H1 (cell line): Measurements from ENCODE around the gene MT4. TPM values are rescaled to one million over a fixed set of nuclear protein-coding genes. Genes with fewer than 3 reads are reported as not detected.

Source experiments
- CTCF ChIA-PET: fragments of 300-600 bp; sonication (Branson Sonifier 250); formaldehyde crosslinking; loops from one replicate; lab custom pipeline; 2021; ENCODE audit not compliant: partially characterized antibody; lab: Charles Lee
- POLR2A ChIA-PET: fragments of 300-600 bp; sonication (Branson Sonifier 250); formaldehyde crosslinking; loops from one replicate; lab custom pipeline; 2021; ENCODE audit warnings: inconsistent platforms; ENCODE audit not compliant: partially characterized antibody; lab: Charles Lee
- DNase-seq, 2 experiments: peaks; one replicate each; pipeline versions ENCODE4 v3.0.0 to v3.0.0-alpha.2; 2010 to 2022; ENCODE audit warnings: low spot score in 2 of 2, low read depth in 1 of 2, mixed read lengths in 1 of 2
- FAIRE-seq: peaks from 2 replicates; lab custom pipeline; 2011; peaks lifted over from hg19 to GRCh38; lab: Jason Lieb, UNC
- H2AFZ ChIP-seq: 2 replicates; pipeline ENCODE4 v1.8.1; 2012; ENCODE audit warnings: low read length, inconsistent platforms
- H2AK5ac ChIP-seq: 2 replicates; pipeline ENCODE4 v1.6.1; 2013; ENCODE audit warnings: low read depth, low read length
- H2BK120ac ChIP-seq: replicated peaks from 2 replicates; pipeline ENCODE3; 2013; ENCODE audit warnings: low read depth, low read length, inconsistent platforms
- H2BK12ac ChIP-seq: 2 replicates; pipeline ENCODE4 v1.6.1; 2013; ENCODE audit warnings: low read depth, low read length
- H2BK15ac ChIP-seq: 2 replicates; pipeline ENCODE4 v1.6.1; 2013; ENCODE audit warnings: low read length
- H2BK20ac ChIP-seq: 2 replicates; pipeline ENCODE4 v1.6.1; 2013; ENCODE audit warnings: low read length
- H2BK5ac ChIP-seq: 2 replicates; pipeline ENCODE4 v1.6.1; 2013; ENCODE audit warnings: low read depth, low read length
- H3K14ac ChIP-seq: 2 replicates; pipeline ENCODE4 v1.6.1; 2013; ENCODE audit warnings: inconsistent platforms; ENCODE audit not compliant: insufficient read length
- H3K18ac ChIP-seq: 2 replicates; pipeline ENCODE4 v1.6.1; 2013; ENCODE audit warnings: low read length; ENCODE audit errors: extremely low read depth
- H3K23ac ChIP-seq: 2 replicates; pipeline ENCODE4 v1.6.1; 2013; ENCODE audit warnings: inconsistent platforms; ENCODE audit not compliant: insufficient read length
- H3K23me2 ChIP-seq: 2 replicates; pipeline ENCODE4 v1.6.1; 2013; ENCODE audit warnings: low read depth, low read length
- H3K27ac ChIP-seq: 2 replicates; pipeline ENCODE4 v1.6.1; 2011; ENCODE audit warnings: low read depth, low read length, inconsistent platforms
- H3K27me3 ChIP-seq, 4 experiments: replicated peaks in 1 of 4; 1 replicate in 1 of 4; 2 replicates in 3 of 4; pipeline versions ENCODE4 v1.6.1 to v1.8.1; 2011 to 2013; ENCODE audit warnings: low read length in 3 of 4, mild to moderate bottlenecking in 3 of 4, inconsistent platforms in 2 of 4, mixed read lengths in 2 of 4, moderate library complexity in 1 of 4; ENCODE audit not compliant: control insufficient read depth in 3 of 4, insufficient read depth in 3 of 4; ENCODE audit errors: extremely low read depth in 1 of 4
- H3K36me3 ChIP-seq, 4 experiments: 2 replicates each; pipeline versions ENCODE4 v1.6.1 to v1.8.1; 2011 to 2013; ENCODE audit warnings: mild to moderate bottlenecking in 4 of 4, low read length in 3 of 4, moderate library complexity in 2 of 4, control low read depth in 1 of 4, inconsistent platforms in 1 of 4; ENCODE audit not compliant: insufficient read depth in 4 of 4, control insufficient read depth in 2 of 4
- H3K4ac ChIP-seq: replicated peaks from 2 replicates; pipeline ENCODE3; 2013; ENCODE audit warnings: low read length, low read depth, mixed read lengths, inconsistent platforms; ENCODE audit not compliant: insufficient read length
- H3K4me1 ChIP-seq, 4 experiments: replicated peaks in 1 of 4; 1 replicate in 1 of 4; 2 replicates in 3 of 4; pipeline versions ENCODE4 v1.6.1 to v1.8.1; 2011 to 2013; ENCODE audit warnings: low read length in 3 of 4, inconsistent platforms in 2 of 4, mixed read lengths in 1 of 4; ENCODE audit not compliant: insufficient read depth in 4 of 4, control insufficient read depth in 3 of 4
- H3K4me2 ChIP-seq, 2 experiments: 2 replicates each; pipeline versions ENCODE4 v1.6.1 to v1.8.1; 2011 to 2013; ENCODE audit warnings: low read depth in 2 of 2, low read length in 2 of 2, control low read depth in 1 of 2, inconsistent platforms in 1 of 2, mild to moderate bottlenecking in 1 of 2; ENCODE audit not compliant: insufficient read depth in 1 of 2
- H3K4me3 ChIP-seq, 4 experiments: fragments of 200-600, 300-600 bp in 1 of 4; sonication (generic), shearing (Covaris generic), sonication (Bioruptor Twin) in 1 of 4; 2 replicates each; pipeline versions ENCODE4 v1.5.1 to v1.8.1; 2011 to 2016; ENCODE audit warnings: low read length in 4 of 4, low read depth in 3 of 4, control low read depth in 2 of 4, inconsistent platforms in 2 of 4, mild to moderate bottlenecking in 2 of 4, mixed read lengths in 1 of 4, moderate library complexity in 1 of 4; ENCODE audit not compliant: insufficient read depth in 2 of 4; ENCODE audit errors: extremely low read depth in 1 of 4
- H3K56ac ChIP-seq: replicated peaks from 2 replicates; pipeline ENCODE3; 2013; ENCODE audit warnings: low read depth, mild to moderate bottlenecking, mixed read lengths, low read length, inconsistent platforms; ENCODE audit not compliant: insufficient read length
- H3K79me1 ChIP-seq: 2 replicates; pipeline ENCODE4 v1.6.1; 2013; ENCODE audit warnings: low read depth, low read length, control low read depth
- H3K79me2 ChIP-seq, 2 experiments: 2 replicates each; pipeline versions ENCODE4 v1.6.1 to v1.8.1; 2012 to 2013; ENCODE audit warnings: low read length in 2 of 2, mild to moderate bottlenecking in 2 of 2, inconsistent platforms in 1 of 2; ENCODE audit not compliant: insufficient read depth in 2 of 2, control insufficient read depth in 1 of 2
- H3K9ac ChIP-seq, 4 experiments: replicated peaks in 1 of 4; 1 replicate in 1 of 4; 2 replicates in 3 of 4; pipeline versions ENCODE4 v1.6.1 to v1.8.1; 2011 to 2013; ENCODE audit warnings: low read depth in 3 of 4, low read length in 3 of 4, control low read depth in 2 of 4, mild to moderate bottlenecking in 2 of 4, moderate library complexity in 2 of 4, inconsistent platforms in 1 of 4; ENCODE audit errors: extremely low read depth in 1 of 4
- H3K9me3 ChIP-seq, 2 experiments: 2 replicates each; pipeline versions ENCODE4 v1.6.1 to v1.8.1; 2012 to 2013; ENCODE audit warnings: mild to moderate bottlenecking in 2 of 2, moderate library complexity in 2 of 2, control low read depth in 1 of 2, inconsistent platforms in 1 of 2, low read depth in 1 of 2, low read length in 1 of 2, mixed read lengths in 1 of 2; ENCODE audit not compliant: insufficient read depth in 2 of 2
- H4K20me1 ChIP-seq, 2 experiments: replicated peaks in 1 of 2; 2 replicates each; pipeline versions ENCODE3 to v1.8.1; 2011 to 2013; ENCODE audit warnings: inconsistent platforms in 2 of 2, low read length in 2 of 2, mild to moderate bottlenecking in 1 of 2; ENCODE audit not compliant: insufficient read depth in 2 of 2, control insufficient read depth in 1 of 2
- H4K5ac ChIP-seq: 2 replicates; pipeline ENCODE4 v1.6.1; 2013; ENCODE audit warnings: low read length, low read depth, mixed read lengths, inconsistent platforms; ENCODE audit not compliant: insufficient read length
- H4K8ac ChIP-seq: 2 replicates; pipeline ENCODE4 v1.8.0; 2013; ENCODE audit warnings: mild to moderate bottlenecking, moderate library complexity, low read length, inconsistent platforms; ENCODE audit not compliant: insufficient read depth; ENCODE audit errors: extremely low read depth
- H4K91ac ChIP-seq: replicated peaks from 2 replicates; pipeline ENCODE3; 2013; ENCODE audit warnings: low read length, mixed read lengths, inconsistent platforms; ENCODE audit not compliant: insufficient read length
- EZH2 ChIP-seq: fragments of 200-600 bp; sonication (generic); IDR thresholded peaks from 2 replicates; pipeline ENCODE4 v1.7.1; 2012; ENCODE audit warnings: low read depth, mild to moderate bottlenecking, moderate library complexity, low read length, inconsistent platforms; ENCODE audit not compliant: severe bottlenecking
- RBBP5 ChIP-seq: IDR thresholded peaks from 2 replicates; pipeline ENCODE4 v1.7.1; 2012; ENCODE audit warnings: low read depth, mild to moderate bottlenecking, inconsistent platforms, low read length, moderate library complexity, borderline replicate concordance
- RNF2 ChIP-seq: fragments of 200-900, 300-1000 bp; sonication (generic); IDR thresholded peaks from 2 replicates; pipeline ENCODE4 v1.7.1; 2016; ENCODE audit warnings: borderline replicate concordance, low read depth, mild to moderate bottlenecking, antibody characterized with exemption, low read length; ENCODE audit not compliant: poor library complexity, severe bottlenecking; ENCODE audit errors: missing control alignments
- SIN3A ChIP-seq, 2 experiments: IDR thresholded peaks in 1 of 2; conservative IDR thresholded peaks in 1 of 2; 2 replicates each; pipeline ENCODE4 v1.6.1; 2011 to 2012; ENCODE audit warnings: low read length in 2 of 2, improper control_type of control experiment in 1 of 2, low read depth in 1 of 2, mild to moderate bottlenecking in 1 of 2
- SUZ12 ChIP-seq: fragments of 200-600 bp; sonication (generic); IDR thresholded peaks from 2 replicates; pipeline ENCODE4 v1.6.1; 2012; ENCODE audit warnings: mild to moderate bottlenecking, inconsistent platforms, low read length, moderate library complexity, mixed read lengths
- WGBS, 2 experiments: shearing (Covaris generic) in 1 of 2; methylation state at CpG; one replicate each; pipeline versions ENCODE4 v1.1.6 to v1.1.7; 2013 to 2015; ENCODE audit warnings: low lambda C conversion rate in 2 of 2, mixed read lengths in 2 of 2, inconsistent platforms in 1 of 2, low coverage in 1 of 2, missing lambda C conversion rate in 1 of 2; ENCODE audit not compliant: insufficient replicate concordance in 2 of 2, insufficient coverage in 1 of 2, insufficient read length in 1 of 2; ENCODE audit errors: extremely low coverage in 1 of 2, missing lambda C conversion rate in 1 of 2; 5-methylcytosine and 5-hydroxymethylcytosine counted together
- polyA plus RNA-seq, 7 experiments: library from polyadenylated mRNA; depleted of rRNA in 3 of 7; stranded (reverse) in 5 of 7; unstranded in 2 of 7; fragments of >200 nt in 5 of 7; fragments of 200-250 nt in 2 of 7; gene quantifications; 1 replicate in 5 of 7; 2 replicates in 1 of 7; 4 replicates in 1 of 7; pipeline versions ENCODE4 v1.2.1 to v1.2.3, GENCODE V29; 2011 to 2013; ENCODE audit warnings: missing spikeins in 2 of 7, mixed read lengths in 2 of 7
- total RNA-seq: library from RNA; stranded (reverse); fragmentation: NEBNext Ultra II Directional; extraction: Animal tissue kit (Norgen Biotek cat#: 25700); gene quantifications from 2 replicates; pipeline ENCODE4 v1.2.1, GENCODE V29; 2021
- TF ChIP-seq, protein P1 (sequence below): IDR thresholded peaks from 2 replicates; pipeline ENCODE4 v1.6.1; 2012; ENCODE audit warnings: low read length, inconsistent platforms

MT4 gene
- total and polyA plus RNA-seq, 2 of the 8 experiments (the other 6 are each of a cell fraction or from before 2014, with no cell fraction given): not detected

GRCh38 chr16:56608876-56609462 is 44.1 kb downstream of the MT4 start:
- 10% methylated on average over 21 of the region's 21 CpGs; no CpG with 5 or more reads in 1 of the 2 experiments for WGBS, 2 experiments
- no peak overlapping the region for H3K27ac ChIP-seq
- H3K14ac ChIP-seq: no peak overlapping the region
- TF ChIP-seq RBBP5 (no peak), SUZ12 (peak; percentile 81; the same call in 1 of the 2 replicates), SIN3A (conservative IDR thresholded peaks at IDR 0.05 in 1 of 2, IDR thresholded peaks at IDR 0.05 in 1 of 2; ENCODE audit: low read depth in 1 of 2, low read length in 2 of 2) (peak in 1 of 2 experiments; percentile 39; a peak in 1 of 4 replicates), EZH2 (peak; percentile 82), RNF2 (peak; percentile 63)
- TF ChIP-seq, protein P1, sequence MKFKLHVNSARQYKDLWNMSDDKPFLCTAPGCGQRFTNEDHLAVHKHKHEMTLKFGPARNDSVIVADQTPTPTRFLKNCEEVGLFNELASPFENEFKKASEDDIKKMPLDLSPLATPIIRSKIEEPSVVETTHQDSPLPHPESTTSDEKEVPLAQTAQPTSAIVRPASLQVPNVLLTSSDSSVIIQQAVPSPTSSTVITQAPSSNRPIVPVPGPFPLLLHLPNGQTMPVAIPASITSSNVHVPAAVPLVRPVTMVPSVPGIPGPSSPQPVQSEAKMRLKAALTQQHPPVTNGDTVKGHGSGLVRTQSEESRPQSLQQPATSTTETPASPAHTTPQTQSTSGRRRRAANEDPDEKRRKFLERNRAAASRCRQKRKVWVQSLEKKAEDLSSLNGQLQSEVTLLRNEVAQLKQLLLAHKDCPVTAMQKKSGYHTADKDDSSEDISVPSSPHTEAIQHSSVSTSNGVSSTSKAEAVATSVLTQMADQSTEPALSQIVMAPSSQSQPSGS: no peak
- no peaks in the 10 kb centered on the region for H3K79me2 ChIP-seq
- H3K56ac ChIP-seq: no peak overlapping the region
- H3K36me3 ChIP-seq: no peaks in the 10 kb centered on the region
- peak overlapping the region; percentile 70 to 77 for H3K4me2 ChIP-seq
- no peak overlapping the region for H4K91ac ChIP-seq
- peaks cover 11% of the 10 kb centered on the region; the same call in 1 of the 2 replicates for H3K23me2 ChIP-seq
- H3K18ac ChIP-seq: no peak overlapping the region
- no peak overlapping the region for H2AK5ac ChIP-seq
- H2BK120ac ChIP-seq: no peak overlapping the region
- no peak overlapping the region for H3K9ac ChIP-seq
- H2BK12ac ChIP-seq: no peak overlapping the region
- no peak overlapping the region for H4K8ac ChIP-seq
- no peak overlapping the region for H4K5ac ChIP-seq
- no peak for DNase-seq
- no peak for FAIRE-seq
- H3K27me3 ChIP-seq: peaks cover 27 to 64% (median 52%) of the 10 kb centered on the region in 4 experiments
- peak overlapping the region; percentile 35 to 62 (median 47) for H3K4me3 ChIP-seq
- no peak overlapping the region for H2BK15ac ChIP-seq
- H3K79me1 ChIP-seq: no peaks in the 10 kb centered on the region
- no peak overlapping the region for H3K23ac ChIP-seq
- 0 out of 2 replicates have a peak overlapping the region, but pooled peaks have one; percentile 11 for H2AFZ ChIP-seq
- H2BK20ac ChIP-seq: no peak overlapping the region
- ChIA-PET CTCF (interaction anchor here (1.3 to 9.2 kb wide), 3 partner anchors 16 to 93 kb away, joined by 4 to 85 read pairs (median 5); partner anchors contain the start of gene MT1E), POLR2A (interaction anchor here (0.8 to 8.0 kb wide), 7 partner anchors 9 to 67 kb away, joined by 3 to 66 read pairs (median 3); partner anchors contain the start of genes MT1E and MT1H)
- H3K4ac ChIP-seq: no peak overlapping the region
- H2BK5ac ChIP-seq: no peak overlapping the region
- H3K4me1 ChIP-seq: peaks cover 7 to 21% (median 10%) of the 10 kb centered on the region in 4 experiments
- H3K9me3 ChIP-seq: no peaks in the 10 kb centered on the region
- H4K20me1 ChIP-seq: peaks cover 0 to 2% of the 10 kb centered on the region in 2 experiments
